Measurements from ENCODE around the gene HSD17B8.

HSD17B8 gene

DNA sequence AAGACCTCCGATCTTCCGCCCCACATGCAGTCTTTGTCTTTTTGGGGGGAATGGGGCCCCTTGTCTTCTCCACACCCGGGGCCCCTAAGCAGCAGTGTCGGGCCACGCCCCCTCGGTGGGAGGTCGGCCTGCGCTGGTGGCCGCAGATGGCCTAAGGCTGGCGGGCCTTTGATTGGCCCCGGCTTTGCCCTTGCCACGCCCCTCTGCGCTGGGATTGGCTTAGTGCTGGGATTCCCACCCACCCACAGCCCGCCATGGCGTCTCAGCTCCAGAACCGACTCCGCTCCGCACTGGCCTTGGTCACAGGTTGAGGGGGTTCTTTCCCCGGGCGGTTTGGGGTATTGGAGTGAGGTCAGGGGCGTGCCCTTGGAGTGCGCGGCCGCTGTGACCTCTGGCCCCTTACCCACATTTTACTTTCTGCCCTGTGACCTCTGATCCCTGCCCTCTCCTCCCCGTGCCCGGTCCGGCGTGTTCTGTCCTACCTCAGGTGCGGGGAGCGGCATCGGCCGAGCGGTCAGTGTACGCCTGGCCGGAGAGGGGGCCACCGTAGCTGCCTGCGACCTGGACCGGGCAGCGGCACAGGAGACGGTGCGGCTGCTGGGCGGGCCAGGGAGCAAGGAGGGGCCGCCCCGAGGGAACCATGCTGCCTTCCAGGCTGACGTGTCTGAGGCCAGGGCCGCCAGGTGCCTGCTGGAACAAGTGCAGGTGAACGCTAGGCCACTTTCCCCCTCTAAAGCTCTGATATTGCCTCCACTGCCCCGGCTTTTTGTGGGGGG lies at the start of gene HSD17B8:
Gene HSD17B8 (plus strand): TSS at position 241 of the 776 bp plus-strand sequence. CDS start 14 bp downstream, at position 255.
- peak; percentile 87 for DNase-seq

DNA sequence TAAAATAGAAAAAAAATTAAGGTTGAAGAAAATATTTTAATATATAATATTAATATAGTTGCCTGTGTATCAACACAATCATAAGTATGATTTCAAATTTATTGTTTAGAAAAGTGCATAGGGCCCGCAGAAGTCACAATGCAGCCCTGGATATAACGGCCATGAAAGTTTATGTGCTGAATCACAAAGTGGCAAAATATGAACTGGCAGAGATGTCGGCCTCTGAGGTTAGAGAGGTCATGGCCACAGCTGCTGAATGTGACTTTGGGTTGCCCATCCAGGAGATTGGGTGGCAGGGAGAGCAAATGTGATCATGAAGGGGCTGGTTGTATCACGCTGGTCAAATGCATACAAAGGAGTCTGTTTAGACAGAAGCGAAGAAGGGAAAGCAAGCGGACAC lies 47.9 kb upstream of the HSD17B8 start:
- DNase-seq: no peak

DNA sequence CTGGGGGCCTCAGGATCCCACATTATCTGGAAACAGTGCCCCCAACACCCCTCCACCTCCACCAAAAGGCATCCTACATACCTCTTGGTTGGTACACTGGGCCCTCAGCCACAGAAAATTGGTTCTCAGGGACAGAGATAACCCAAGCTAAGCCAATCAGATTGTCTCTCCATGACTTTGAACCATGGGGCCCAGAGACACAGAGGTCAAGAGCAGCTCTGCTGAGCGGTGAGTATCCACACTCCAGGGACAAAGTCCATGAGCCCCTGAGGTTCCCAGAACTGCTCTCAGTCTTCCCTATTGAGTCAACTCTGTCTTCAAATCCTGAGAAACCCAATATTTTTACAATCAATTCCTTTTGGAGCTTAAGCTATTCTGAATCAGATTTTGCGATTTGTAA lies 47.5 kb upstream of the HSD17B8 start:
- DNase-seq: no peak

DNA sequence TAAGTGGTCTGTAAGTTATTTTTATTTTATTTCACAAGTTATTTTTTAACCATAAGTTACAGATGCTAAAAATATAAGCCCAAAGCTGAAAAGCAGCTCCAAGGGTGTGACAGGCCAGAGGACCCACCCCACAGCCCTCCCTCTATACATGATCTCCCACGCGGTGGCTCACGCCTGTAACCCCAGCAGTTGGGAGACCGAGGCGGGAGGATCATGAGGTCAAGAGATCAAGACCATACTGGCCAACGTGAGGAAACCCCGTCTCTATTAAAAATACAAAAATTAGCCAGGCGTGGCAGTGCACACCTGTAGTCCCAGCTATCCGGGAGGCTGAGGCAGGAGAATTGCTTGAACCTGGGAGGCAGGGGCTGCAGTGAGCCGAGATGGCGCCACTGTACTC lies 44.4 kb upstream of the HSD17B8 start:
- DNase-seq: no peak

DNA sequence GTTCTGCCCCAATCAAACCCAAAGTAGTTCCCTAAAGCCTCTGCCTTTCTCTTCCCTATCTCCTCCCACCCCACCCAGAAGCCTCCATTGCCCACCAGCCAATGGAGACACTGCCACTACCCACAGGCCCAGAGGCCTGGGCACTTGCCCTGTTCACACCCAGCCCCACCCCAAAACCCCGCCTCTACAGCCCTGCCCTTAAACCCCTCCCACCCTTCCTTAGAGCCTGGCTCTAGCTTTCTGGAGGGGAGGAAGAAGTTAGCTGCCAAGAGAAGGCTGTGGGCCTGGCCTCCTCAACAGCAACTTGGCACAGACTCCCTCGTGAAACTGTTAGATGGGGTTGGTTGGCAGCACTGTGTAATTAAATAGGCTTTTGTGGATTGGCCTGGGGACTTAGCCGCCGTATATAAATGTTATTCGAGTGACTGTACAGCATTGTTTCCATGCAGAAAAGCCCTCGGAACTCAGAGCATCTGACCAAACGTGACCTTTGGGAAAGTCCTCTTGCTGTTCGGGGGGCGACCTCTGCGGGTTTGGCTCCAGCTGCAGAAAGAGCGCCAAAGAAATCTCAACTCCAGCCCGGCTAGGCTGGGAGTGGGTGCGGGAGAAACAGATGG lies 43.6 kb upstream of the HSD17B8 start:
- peak; percentile 17 for DNase-seq

DNA sequence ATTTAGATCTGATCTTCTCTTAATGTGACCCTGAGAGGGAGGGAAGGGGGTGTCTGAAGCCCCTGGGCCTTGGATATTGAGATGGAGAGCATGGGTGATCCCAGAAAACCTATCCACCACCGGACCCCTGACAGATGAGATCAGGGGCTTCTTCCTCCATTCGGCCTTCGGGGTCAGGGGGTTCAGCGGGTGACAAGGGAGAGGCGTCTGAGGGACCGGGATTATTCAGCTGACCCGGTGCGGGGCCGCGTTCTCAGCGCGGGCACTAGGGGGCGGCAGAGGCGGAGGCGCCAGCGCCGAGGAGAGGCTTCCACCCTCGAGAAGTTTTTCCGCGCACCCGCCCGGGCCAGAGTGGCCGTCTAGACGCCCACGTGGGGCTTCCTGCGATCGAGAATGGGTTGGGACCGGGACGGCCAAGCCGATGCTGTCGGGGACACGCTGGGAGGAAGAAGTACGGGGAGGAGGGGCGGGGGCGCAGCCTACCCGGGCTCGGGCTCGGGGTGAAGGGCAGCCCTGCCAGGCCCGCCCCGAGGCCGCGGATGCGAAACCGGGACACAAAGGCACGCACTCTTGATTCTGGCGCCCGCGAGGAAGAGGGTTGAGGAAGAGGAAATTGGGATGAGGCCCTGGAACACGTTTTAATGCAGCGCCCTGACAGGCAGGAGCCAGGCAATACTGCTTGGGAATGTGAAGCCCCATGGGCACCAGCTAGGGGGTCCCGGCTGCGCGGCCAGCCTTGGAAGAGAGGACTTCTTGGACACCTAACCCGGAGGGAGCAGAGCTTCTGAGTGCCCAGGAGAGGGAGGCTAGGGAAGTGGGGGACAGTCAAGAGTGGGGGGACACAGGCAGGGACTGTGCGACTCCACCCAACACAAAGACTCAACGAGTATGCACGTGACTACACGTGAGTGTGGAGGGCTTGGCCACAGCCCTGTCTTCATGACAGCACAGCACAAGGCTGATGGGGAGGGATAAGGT lies 42.8 kb upstream of the HSD17B8 start:
- peak; percentile 93 for DNase-seq

DNA sequence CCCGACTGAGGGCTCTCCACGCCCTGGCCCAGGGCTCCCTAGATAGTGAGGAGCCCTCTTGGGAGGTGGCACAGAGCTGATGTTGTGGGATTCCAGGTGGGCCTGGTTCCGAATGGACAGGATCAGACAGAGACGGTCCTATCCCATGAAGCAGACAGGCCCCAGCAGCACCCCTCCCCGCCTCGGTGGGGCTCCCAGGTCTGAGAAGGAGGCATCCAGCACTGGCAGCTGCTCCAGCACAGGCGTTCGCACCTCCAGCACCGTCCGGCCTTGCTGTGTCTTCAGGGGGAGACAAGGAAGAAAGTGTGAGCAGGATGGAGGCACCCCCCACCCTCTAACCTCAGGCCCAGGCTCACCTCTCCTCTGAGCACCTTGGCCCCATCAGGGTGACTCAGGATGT lies 40.9 kb upstream of the HSD17B8 start:
- DNase-seq: no peak

DNA sequence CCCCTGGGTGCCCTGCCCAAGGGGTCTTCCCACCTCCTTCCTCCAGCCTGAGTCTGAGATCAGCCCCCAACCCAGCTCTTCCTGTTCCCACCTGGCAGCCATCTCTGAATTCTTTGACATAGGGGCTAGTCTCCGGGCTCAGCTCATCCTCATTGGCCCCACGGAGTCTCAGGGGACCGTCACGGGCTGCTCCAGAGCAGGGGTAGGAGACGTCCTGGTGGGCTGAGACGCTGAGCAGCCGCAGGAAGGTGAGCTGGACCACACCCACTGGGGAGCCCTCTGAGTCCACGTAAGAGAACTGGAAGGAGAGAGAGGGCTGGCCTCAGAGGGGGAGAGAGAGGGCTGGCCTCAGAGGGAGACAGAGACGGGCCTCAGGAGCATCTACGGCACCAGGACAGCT lies 40.3 kb upstream of the HSD17B8 start:
- no peak for DNase-seq

DNA sequence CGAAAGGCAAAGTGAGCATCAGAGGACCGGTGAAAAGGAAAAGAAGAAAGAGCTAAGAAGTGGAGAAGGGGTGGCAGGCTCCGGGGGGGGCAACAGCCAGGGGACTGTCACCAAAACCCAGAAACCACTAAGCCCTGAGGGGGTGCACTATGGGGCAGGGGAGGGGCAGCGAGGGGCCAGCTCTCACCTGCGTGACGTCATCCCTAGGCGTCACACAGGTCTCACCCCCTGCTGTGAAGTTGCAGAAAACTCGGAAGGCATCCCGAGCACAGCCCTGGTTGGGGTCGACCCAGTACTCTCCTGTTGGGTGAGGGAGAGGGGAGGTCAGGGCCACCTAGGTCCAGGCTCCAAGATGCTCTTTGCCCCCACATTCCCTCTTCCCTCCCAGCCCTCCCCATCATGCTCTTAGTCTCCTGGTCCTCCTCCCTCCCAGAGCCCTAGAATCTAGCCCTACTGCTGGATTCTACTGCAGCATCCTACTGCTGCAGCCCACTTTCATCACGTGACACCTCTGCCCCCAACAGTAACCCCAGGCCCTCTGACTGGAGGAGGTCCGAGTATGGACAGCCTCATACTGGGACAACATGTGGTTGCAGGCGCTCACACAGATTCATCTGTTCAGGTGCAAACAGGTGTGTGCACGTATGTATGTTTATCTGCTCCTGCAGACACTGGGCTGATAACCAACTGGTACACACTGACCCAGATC lies 39.6 kb upstream of the HSD17B8 start:
- DNase-seq: no peak

DNA sequence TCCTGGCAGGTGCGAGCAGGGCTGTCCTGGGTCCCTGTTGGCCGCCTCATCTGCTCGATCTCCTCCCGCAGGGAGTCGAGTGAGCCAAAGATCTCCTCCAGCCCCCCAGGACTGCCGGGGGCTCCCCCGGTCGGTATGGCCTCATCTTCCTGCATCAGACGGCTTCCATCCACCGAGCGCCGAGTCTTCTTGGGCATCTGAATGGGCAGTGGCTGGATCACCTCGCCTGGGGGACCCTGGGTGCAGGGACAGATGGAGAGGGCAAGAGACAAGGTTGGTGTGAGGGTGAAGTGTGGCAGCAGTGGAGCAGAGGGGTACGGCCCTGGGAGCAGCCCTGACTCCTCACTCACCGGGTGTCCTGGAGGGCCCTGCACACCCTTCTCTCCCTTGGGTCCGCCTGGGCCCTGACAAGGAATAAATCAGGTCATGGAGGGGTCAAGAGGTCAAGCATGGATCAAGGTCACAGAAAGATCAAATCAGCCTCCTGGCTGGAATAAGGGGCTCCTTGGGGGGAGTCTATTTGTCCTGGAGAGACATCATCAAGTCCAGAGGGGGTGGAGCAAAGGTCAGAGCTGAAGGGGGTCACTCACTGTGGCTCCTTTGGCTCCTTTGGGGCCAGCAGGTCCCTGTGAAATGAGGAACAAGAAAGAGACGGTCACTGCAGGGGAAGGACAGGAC lies 38.7 kb upstream of the HSD17B8 start:
- DNase-seq: no peak

DNA sequence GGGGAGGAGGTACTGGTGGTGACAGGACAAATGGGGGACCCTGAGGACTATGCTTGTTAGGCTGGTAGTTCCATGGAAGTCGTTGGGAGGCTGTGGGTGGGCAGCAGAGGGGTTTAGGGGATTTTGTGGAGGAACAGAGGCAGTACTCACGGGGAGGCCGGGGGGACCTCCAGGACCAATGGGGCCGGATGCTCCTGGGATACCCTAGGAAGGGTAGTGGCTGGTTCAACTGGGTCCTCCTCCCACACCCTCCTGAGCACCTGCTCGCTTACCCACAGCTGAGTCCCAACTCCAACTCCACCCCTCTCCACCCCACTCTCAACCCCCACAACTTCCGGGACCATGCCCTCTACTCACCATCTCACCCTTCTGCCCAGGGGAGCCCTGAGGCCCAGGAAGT lies 38.1 kb upstream of the HSD17B8 start:
- peak; percentile 25 for DNase-seq

DNA sequence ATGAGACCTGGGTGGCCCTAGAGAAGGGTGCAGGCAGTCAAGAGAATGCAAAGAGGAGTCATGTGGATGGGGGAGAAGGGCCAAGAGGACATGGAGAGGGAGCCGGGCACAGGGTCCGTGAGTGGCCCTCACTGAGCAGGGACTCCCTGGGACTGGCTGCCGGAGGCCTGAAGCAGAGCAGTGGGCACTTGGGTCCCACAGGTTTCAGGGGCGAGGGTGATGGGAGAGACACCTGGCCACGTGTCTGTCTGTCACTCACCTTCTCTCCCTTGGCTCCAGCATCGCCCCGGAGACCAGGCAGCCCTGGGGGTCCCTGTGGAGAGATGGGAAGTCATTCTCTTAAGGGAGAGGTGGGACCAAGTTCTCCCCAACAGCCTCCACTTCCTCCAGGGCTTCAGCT lies 37.6 kb upstream of the HSD17B8 start:
- peak; percentile 26 for DNase-seq

DNA sequence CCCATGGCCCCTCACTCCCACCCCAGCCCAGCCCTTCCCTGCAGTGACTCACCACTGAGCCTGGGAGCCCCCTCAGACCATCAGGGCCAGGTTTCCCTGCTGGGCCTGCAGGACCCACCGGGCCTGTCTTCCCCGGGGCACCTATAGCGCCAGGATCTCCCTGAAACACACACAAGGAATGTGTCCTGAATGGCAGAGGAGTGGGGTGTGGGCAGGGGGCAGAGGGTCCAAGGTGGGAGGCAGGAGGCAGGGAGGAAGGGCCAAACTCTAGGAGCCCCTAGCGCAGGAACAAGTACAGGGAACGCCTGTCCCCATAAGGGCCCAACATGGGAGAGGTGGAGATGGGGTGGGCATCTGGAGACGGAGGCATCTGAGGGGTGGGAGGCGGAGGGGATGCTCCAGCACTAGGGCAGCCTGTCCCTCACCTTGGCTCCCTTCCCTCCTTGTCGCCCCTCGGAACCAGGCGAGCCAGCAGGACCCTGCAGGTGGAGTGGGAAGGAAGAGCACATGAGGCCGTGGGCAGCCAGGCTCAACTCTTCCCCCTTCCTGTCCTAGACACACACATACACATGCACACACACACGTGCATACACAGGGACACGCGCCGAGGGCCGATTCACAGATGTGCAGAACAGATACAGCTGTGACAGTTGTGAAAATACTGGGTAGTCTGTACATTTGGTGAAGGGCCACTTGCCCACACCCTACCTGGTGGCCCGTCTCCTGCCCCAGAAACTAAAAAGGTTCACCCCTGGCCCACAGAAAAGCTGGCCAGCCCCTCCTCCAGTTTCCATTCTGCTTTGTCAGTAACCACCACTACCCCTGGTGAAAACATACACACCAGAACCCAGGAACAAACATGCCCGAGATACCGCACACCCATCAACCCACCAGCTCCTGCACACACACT lies 36.8 kb upstream of the HSD17B8 start:
- DNase-seq: peak; percentile 25

DNA sequence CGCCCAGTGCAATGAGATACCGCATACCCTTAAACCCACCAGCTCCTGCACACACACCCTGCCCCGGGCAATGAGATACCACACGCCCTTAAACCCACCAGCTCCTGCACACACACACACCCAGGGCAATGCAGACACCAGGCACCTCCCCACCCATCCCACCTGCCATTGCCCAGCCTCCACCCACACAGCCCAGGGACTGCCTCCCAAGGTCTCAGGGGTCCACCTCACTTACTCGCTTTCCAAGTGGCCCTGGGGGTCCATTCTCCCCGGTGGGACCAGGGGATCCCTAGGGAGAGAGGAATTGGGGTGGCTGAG lies 36.2 kb upstream of the HSD17B8 start:
- DNase-seq: no peak

DNA sequence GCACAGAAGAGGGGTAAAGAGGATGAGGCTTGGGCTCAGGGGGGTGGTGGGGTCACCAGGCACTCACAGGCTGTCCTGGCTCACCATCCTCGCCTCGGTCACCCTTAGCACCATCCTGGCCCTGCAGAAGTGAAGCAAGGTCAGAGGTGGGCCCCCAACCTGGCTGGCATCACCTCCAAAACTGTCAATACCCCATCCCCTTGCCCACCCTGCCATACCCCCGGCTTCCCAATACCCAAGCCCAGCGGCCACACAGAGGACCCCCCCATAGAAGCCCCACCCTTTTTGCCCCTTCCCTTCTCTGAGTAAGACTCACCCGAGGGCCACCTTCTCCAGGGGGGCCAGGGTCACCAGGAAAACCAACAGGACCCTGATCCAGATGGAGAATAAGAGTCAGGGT lies 35.8 kb upstream of the HSD17B8 start:
- DNase-seq: no peak

DNA sequence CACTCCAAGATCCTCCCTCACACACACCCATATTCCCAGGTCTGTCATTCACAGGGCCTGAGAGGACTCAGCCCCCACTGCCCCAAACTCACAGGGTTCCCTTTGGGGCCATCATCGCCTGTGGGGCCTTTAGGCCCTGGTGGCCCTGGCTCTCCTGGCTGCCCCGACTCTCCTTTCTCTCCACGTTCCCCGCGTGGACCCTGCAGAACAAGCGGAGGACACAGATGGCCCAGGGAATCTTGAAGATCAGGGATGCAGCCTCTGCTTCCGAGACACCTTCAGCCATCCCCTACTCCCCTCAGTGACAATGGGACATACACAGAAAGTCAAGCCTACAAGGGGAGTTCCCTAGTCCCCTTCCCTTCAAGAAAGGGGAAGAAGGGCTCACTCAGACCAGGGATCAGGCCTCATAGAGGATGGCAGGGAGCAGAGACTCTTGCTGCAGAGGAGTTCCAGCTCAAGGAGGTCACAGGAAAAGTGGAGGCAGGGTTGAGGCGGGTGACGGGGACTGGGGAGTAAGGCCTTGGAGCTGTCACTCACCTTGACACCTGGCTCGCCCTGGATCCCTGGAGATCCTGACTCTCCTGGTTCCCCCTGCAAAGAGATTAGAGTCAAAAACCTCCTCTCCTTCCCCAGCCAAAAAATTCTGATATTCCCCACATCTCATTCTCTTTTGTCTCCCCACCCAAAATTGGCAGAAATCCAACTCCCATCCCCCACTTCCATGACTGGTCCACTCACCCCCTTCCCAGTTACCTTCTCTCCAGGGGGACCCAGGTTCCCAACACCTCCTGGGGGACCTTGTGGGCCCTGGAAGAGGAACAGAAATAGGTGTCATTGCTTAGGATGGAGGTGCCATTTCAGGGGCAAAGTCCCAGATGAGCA lies 34.9 kb upstream of the HSD17B8 start:
- DNase-seq: peak; percentile 24

DNA sequence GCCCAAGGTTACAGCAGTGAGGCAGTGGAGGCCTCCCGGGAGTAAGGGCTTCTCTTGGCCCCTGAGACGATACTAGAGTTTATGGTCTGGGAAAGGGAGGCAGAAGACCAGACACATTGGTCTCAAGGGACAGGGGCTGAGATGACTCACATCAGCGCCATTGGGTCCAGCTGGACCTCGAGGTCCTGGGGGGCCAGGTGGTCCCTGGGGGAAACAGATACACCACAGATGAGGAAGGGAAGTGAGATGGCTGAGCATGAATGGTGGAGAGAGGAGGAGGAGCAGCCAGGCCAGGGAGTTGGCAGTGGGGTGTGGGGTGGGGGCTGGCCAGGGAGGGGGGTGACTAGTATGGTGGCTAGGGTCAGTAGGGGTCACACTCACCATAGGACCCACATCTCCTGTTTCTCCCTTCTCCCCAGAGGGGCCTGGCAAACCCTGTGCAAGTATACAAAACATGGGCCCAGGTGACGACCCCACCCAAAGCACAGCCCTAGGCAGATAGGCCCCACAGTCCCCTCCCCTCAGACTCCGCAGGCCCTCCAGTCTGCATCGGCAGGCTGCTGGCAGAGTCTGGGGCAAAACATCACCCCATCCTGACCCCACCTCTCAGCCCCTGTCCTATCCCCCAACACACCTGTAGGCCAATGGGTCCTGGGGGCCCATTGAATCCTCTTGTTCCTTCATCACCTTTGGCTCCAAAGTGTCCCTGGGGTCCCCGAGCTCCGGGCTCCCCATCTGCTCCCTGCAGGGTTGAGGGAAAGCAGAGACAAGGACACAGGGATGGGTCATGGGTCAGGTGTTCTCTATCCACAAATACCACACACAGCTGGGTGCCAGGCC lies 34.1 kb upstream of the HSD17B8 start:
- peak; percentile 27 for DNase-seq

DNA sequence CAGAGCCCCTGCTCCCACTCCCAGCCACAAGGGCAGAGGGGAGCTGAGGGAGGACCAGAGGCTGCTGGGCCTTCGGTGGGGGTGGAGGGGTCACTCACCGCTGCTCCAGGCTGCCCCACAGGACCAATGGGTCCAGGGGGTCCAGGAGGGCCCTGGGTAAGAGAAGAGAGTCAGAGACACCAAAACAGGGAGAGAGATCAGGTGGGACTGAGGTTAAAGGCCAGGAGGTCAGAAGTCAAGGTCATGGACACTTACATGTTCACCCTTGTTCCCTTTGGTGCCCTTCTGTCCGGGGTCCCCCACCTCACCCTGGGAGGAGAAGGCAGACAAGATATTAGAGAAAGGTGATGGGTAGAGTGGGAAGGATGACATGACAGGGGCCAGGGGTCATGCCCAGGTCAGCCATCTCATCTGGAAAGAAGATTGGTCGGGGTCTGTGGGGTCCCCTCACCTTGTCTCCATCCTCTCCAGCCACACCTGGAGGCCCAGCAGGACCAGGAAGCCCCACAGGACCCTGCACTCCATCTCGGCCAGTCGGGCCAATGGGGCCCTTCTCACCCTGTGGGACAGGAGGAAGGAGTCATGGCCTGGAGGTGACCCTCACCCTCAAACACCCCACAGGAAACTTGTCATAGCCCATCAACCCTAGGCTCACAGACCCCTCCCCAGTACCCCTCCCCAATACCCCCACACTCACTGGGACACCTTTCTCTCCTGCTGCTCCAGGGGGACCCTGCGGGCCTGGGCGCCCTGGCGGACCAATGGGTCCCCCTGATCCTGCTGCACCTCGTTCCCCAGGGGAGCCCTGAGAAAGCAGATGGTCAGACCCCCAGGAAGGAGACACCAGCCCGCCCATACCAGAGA lies 33.2 kb upstream of the HSD17B8 start:
- no peak for DNase-seq

Measured in activated CD4-positive, CD25-positive, alpha-beta regulatory T cell treated with anti-CD3 and anti-CD28 coated beads, Interleukin-2, amount 50 U/mL, for 72 hours (primary cell).